Endothelial cell of umbilical vein (primary cell): Measurements from ENCODE around the gene BLOC1S6. TPM values are rescaled to one million over a fixed set of nuclear protein-coding genes. Genes with fewer than 3 reads are reported as not detected.

Source experiments
- BruUV-seq: library from RNA; stranded (reverse); fragments of 400-500 nt; replicated peaks from 2 replicates; lab custom pipeline; 2021; lab: Mats Ljungman, UMichigan
- CTCF ChIA-PET: fragments of 300-600, 350-600 bp; sonication (Branson Sonifier 250); formaldehyde crosslinking; loops from one replicate; lab custom pipeline; 2021; ENCODE audit warnings: antibody characterized with exemption, inconsistent platforms; lab: Charles Lee
- POLR2A ChIA-PET: fragments of 300-600, 350-600 bp; sonication (Branson Sonifier 250); formaldehyde crosslinking; loops from one replicate; lab custom pipeline; 2021; ENCODE audit warnings: antibody characterized with exemption, inconsistent platforms; lab: Charles Lee
- DNase-seq: peaks from one replicate; pipeline ENCODE4 v3.0.0-alpha.2; 2011; ENCODE audit warnings: low read depth, low spot score
- FAIRE-seq: peaks from 2 replicates; lab custom pipeline; 2011; peaks lifted over from hg19 to GRCh38; lab: Jason Lieb, UNC
- H2AFZ ChIP-seq: 2 replicates; pipeline ENCODE4 v1.6.0; 2012; ENCODE audit warnings: low read depth, low read length, control low read depth, inconsistent platforms
- H3K27ac ChIP-seq: 2 replicates; pipeline ENCODE4 v1.5.1; 2011; ENCODE audit warnings: low read depth, mild to moderate bottlenecking, control low read depth, low read length, moderate library complexity; ENCODE audit not compliant: insufficient read depth
- H3K27me3 ChIP-seq, 2 experiments: 2 replicates each; pipeline versions ENCODE4 v1.6.0 to v1.6.1; 2011; ENCODE audit warnings: low read length in 2 of 2, mixed read lengths in 1 of 2; ENCODE audit not compliant: control insufficient read depth in 2 of 2, insufficient read depth in 2 of 2
- H3K36me3 ChIP-seq, 2 experiments: 2 replicates in 1 of 2; 3 replicates in 1 of 2; pipeline ENCODE4 v1.5.1; 2011; ENCODE audit warnings: low read length in 2 of 2, mild to moderate bottlenecking in 1 of 2, moderate library complexity in 1 of 2; ENCODE audit not compliant: control insufficient read depth in 2 of 2, insufficient read depth in 2 of 2; ENCODE audit errors: extremely low read depth in 1 of 2
- H3K4me1 ChIP-seq: 3 replicates; pipeline ENCODE4 v1.5.1; 2011; ENCODE audit warnings: mild to moderate bottlenecking, low read length; ENCODE audit not compliant: control insufficient read depth, insufficient read depth; ENCODE audit errors: extremely low read depth
- H3K4me2 ChIP-seq: 2 replicates; pipeline ENCODE4 v1.6.1; 2011; ENCODE audit warnings: low read length, control low read depth, mixed read lengths; ENCODE audit not compliant: insufficient read depth
- H3K4me3 ChIP-seq, 3 experiments: fragments of 200-600 bp in 1 of 3; sonication (generic), shearing (Covaris generic) in 1 of 3; replicated peaks in 1 of 3; 2 replicates each; pipeline ENCODE4 v1.5.1; 2011 to 2016; ENCODE audit warnings: control low read depth in 3 of 3, low read length in 3 of 3, mild to moderate bottlenecking in 2 of 3, inconsistent platforms in 1 of 3, low read depth in 1 of 3, moderate library complexity in 1 of 3; ENCODE audit not compliant: insufficient read depth in 1 of 3
- H3K79me2 ChIP-seq: 2 replicates; pipeline ENCODE4 v1.6.0; 2012; ENCODE audit warnings: low read length, inconsistent platforms; ENCODE audit not compliant: control insufficient read depth, insufficient read depth
- H3K9ac ChIP-seq: replicated peaks from 2 replicates; pipeline ENCODE3; 2011; ENCODE audit warnings: low read length, control low read depth; ENCODE audit not compliant: insufficient read depth; ENCODE audit errors: extremely low read depth
- H3K9me1 ChIP-seq: replicated peaks from 3 replicates; pipeline ENCODE4 v1.6.0; 2011; ENCODE audit warnings: mild to moderate bottlenecking, low read length; ENCODE audit not compliant: control insufficient read depth, insufficient read depth; ENCODE audit errors: extremely low read depth
- H3K9me3 ChIP-seq: replicated peaks from 2 replicates; pipeline ENCODE4 v1.5.1; 2012; ENCODE audit warnings: low read length, inconsistent platforms; ENCODE audit not compliant: control insufficient read depth, insufficient read depth
- H4K20me1 ChIP-seq: replicated peaks from 2 replicates; pipeline ENCODE3; 2011; ENCODE audit warnings: mild to moderate bottlenecking, low read length; ENCODE audit not compliant: control insufficient read depth, insufficient read depth; ENCODE audit errors: extremely low read depth
- CTCF ChIP-seq, 2 donors: IDR thresholded peaks; 1 replicate in 1 of 2; 2 replicates in 1 of 2; pipeline ENCODE4 v1.5.1; 2011; ENCODE audit warnings: low read length in 2 of 2, mild to moderate bottlenecking in 2 of 2, moderate library complexity in 2 of 2, control low read depth in 1 of 2, inconsistent platforms in 1 of 2, low read depth in 1 of 2; ENCODE audit not compliant: insufficient read depth in 1 of 2; ENCODE audit errors: extremely low read depth in 1 of 2
- FOS ChIP-seq: IDR thresholded peaks from 2 replicates; pipeline ENCODE4 v1.6.1; 2011; ENCODE audit warnings: mild to moderate bottlenecking, low read length, moderate library complexity, borderline replicate concordance; ENCODE audit not compliant: insufficient read depth
- GATA2 ChIP-seq: IDR thresholded peaks from 2 replicates; pipeline ENCODE4 v1.7.0; 2011; ENCODE audit warnings: low read depth, mild to moderate bottlenecking, moderate library complexity, mixed read lengths, low read length; ENCODE audit not compliant: insufficient read length, insufficient read depth
- JUN ChIP-seq: IDR thresholded peaks from 2 replicates; pipeline ENCODE4 v1.6.1; 2011; ENCODE audit warnings: borderline replicate concordance, low read depth; ENCODE audit not compliant: insufficient read length, insufficient read depth
- POLR2A ChIP-seq: IDR thresholded peaks from 2 replicates; pipeline ENCODE4 v1.6.1; 2012; ENCODE audit warnings: low read depth, mild to moderate bottlenecking, control low read depth, low read length
- POLR2AphosphoS5 ChIP-seq: IDR thresholded peaks from 2 replicates; pipeline ENCODE4 v1.6.1; 2012; ENCODE audit warnings: low read depth, mild to moderate bottlenecking, control low read depth, low read length, moderate library complexity; ENCODE audit not compliant: insufficient read depth
- dilution Hi-C: fragments of 300-500 bp; cut with MboI; formaldehyde crosslinking; loops from one replicate; pipeline ENCODE4 v1.15.0; 2019; ENCODE audit warnings: low sequenced_read_pairs; ENCODE audit not compliant: extremely low pct_ligation_motif_present
- intact Hi-C: fragments of 100-400 bp; cut with micrococcal nuclease; formaldehyde crosslinking; loops from one replicate; pipeline ENCODE4 v1.10.0; 2022
- polyA plus RNA-seq, 4 experiments: library from polyadenylated mRNA; depleted of rRNA in 3 of 4; stranded (reverse) in 3 of 4; unstranded in 1 of 4; fragments of >200 nt; gene quantifications; 2 replicates each; pipeline versions ENCODE4 v1.2.1 to v1.2.3, GENCODE V29; 2011 to 2012; ENCODE audit warnings: missing spikeins in 1 of 4
- total RNA-seq: library from RNA; stranded (reverse); gene quantifications from 2 replicates; pipeline ENCODE4 v1.2.3, GENCODE V29; 2021

Gene BLOC1S6
- total and polyA plus RNA-seq, 2 donors (not counting 3 experiments of a cell fraction or from before 2014, with no cell fraction given), result 8.2 to 39.2 TPM

GRCh38 chr15:45612790-45613415 is 25.7 kb downstream of the BLOC1S6 start:
- Histone ChIP-seq H3K27ac (no peak overlapping the region), H3K9me3 (no peaks in the 10 kb centered on the region), H3K36me3 (no peaks in the 10 kb centered on the region), H3K9ac (no peak overlapping the region), H3K4me2 (no peak overlapping the region), H4K20me1 (no peaks in the 10 kb centered on the region), H3K4me1 (peaks cover 8% of the 10 kb centered on the region), H3K9me1 (no peaks in the 10 kb centered on the region), H3K4me3 (no peak overlapping the region), H3K79me2 (no peaks in the 10 kb centered on the region), H2AFZ (no peak overlapping the region), H3K27me3 (no peaks in the 10 kb centered on the region)
- peak; percentile 65 for FAIRE-seq
- no peak for TF ChIP-seq POLR2AphosphoS5
- TF ChIP-seq JUN, result peak; percentile 58
- TF ChIP-seq GATA2, result no peak
- peak; percentile 67 for TF ChIP-seq FOS
- TF ChIP-seq POLR2A, result no peak
- no peak for TF ChIP-seq CTCF (IDR thresholded peaks at IDR 0.05; ENCODE audit: extremely low read depth in 1 of 2, insufficient read depth in 1 of 2, low read depth in 1 of 2, low read length in 2 of 2)
- dilution Hi-C loops, result no loop called here
- BruUV-seq, result no TSS peak
- ChIA-PET CTCF (interaction anchor here (1.1 to 6.2 kb wide), 9 partner anchors 11 to 405 kb away, joined by 3 to 145 read pairs (median 5); partner anchors contain the start of gene BLOC1S6), POLR2A (no interaction called here)
- intact Hi-C loops, result loop anchor here (5.0 to 10.0 kb wide), 3 partner anchors 306 to 472 kb away; no protein-coding TSS in a partner anchor
- peak; percentile 80 for DNase-seq
